IMR-90 (cell line): ENCODE data around the gene FAAP100. TPM values are rescaled to one million over a fixed set of nuclear protein-coding genes. Genes with fewer than 3 reads are reported as not detected.

Experiments used
- ATAC-seq: fragments of 200-7000 bp; cut with Tn5 transposase; 2 replicates; pipeline ENCODE4 v1.9.1; 2020; ENCODE audit warnings: low read depth, mild to moderate bottlenecking, moderate library complexity
- BruUV-seq: library from RNA; stranded (reverse); fragments of 400-500 nt; replicated peaks from 2 replicates; lab custom pipeline; 2021; lab: Mats Ljungman, UMichigan
- CTCF ChIA-PET: fragments of 300-600 bp; formaldehyde crosslinking; extraction: SDS; loops from one replicate; lab custom pipeline; 2021; ENCODE audit warnings: antibody characterized with exemption; lab: Yijun Ruan, JAX
- POLR2A ChIA-PET: fragments of 300-600 bp; sonication (Branson Sonifier 250); formaldehyde crosslinking; loops from one replicate; lab custom pipeline; 2022; ENCODE audit warnings: antibody characterized with exemption; ENCODE audit not compliant: unreplicated experiment; lab: Charles Lee
- DNase-seq: peaks from one replicate; pipeline ENCODE4 v3.0.0; 2013
- H2AFZ ChIP-seq: replicated peaks from 2 replicates; pipeline ENCODE3; 2013; ENCODE audit warnings: low read length, mild to moderate bottlenecking; ENCODE audit not compliant: poor library complexity
- H2AK5ac ChIP-seq: 2 replicates; pipeline ENCODE4 v1.6.1; 2013; ENCODE audit warnings: low read depth, low read length, inconsistent platforms
- H2AK9ac ChIP-seq: replicated peaks from 2 replicates; pipeline ENCODE3; 2013; ENCODE audit warnings: mild to moderate bottlenecking, low read depth, low read length, moderate library complexity; ENCODE audit not compliant: poor library complexity
- H2BK120ac ChIP-seq: 2 replicates; pipeline ENCODE4 v1.6.1; 2013; ENCODE audit warnings: low read depth, low read length, inconsistent platforms
- H2BK15ac ChIP-seq: 3 replicates; pipeline ENCODE4 v1.6.1; 2013; ENCODE audit warnings: low read depth, low read length, inconsistent platforms
- H2BK20ac ChIP-seq: 2 replicates; pipeline ENCODE4 v1.6.1; 2013; ENCODE audit warnings: low read depth, mild to moderate bottlenecking, inconsistent platforms, low read length, moderate library complexity
- H2BK5ac ChIP-seq: 2 replicates; pipeline ENCODE4 v1.6.1; 2013; ENCODE audit warnings: mild to moderate bottlenecking, low read depth, low read length, inconsistent platforms; ENCODE audit not compliant: poor library complexity, severe bottlenecking
- H3K14ac ChIP-seq: replicated peaks from 2 replicates; pipeline ENCODE4 v1.6.1; 2013; ENCODE audit warnings: low read depth, low read length, inconsistent platforms
- H3K18ac ChIP-seq: 2 replicates; pipeline ENCODE4 v1.6.1; 2013; ENCODE audit warnings: low read depth, low read length, control low read depth
- H3K23ac ChIP-seq: 2 replicates; pipeline ENCODE4 v1.6.1; 2013; ENCODE audit warnings: low read depth, low read length, inconsistent platforms
- H3K27ac ChIP-seq: 2 replicates; pipeline ENCODE4 v1.5.1; 2013; ENCODE audit warnings: mild to moderate bottlenecking, control low read depth, low read length; ENCODE audit not compliant: insufficient read depth
- H3K27me3 ChIP-seq: 2 replicates; pipeline ENCODE4 v1.6.1; 2013; ENCODE audit warnings: low read length; ENCODE audit not compliant: control insufficient read depth, insufficient read depth
- H3K36me3 ChIP-seq: 2 replicates; pipeline ENCODE4 v1.6.1; 2013; ENCODE audit warnings: low read length, mixed read lengths; ENCODE audit not compliant: control insufficient read depth, insufficient read depth
- H3K4ac ChIP-seq: 2 replicates; pipeline ENCODE4 v1.6.1; 2013; ENCODE audit warnings: low read depth, low read length, inconsistent platforms
- H3K4me1 ChIP-seq: 2 replicates; pipeline ENCODE4 v1.6.1; 2013; ENCODE audit warnings: low read length, mixed read lengths; ENCODE audit not compliant: control insufficient read depth, insufficient read depth
- H3K4me2 ChIP-seq: 2 replicates; pipeline ENCODE4 v1.6.1; 2013; ENCODE audit warnings: low read depth, mild to moderate bottlenecking, control low read depth, low read length, moderate library complexity
- H3K4me3 ChIP-seq: 2 replicates; pipeline ENCODE4 v1.5.1; 2013; ENCODE audit warnings: low read depth, mild to moderate bottlenecking, control low read depth, low read length, moderate library complexity; ENCODE audit not compliant: insufficient read depth
- H3K56ac ChIP-seq: 2 replicates; pipeline ENCODE4 v1.6.1; 2013; ENCODE audit warnings: low read length, inconsistent platforms; ENCODE audit not compliant: insufficient read depth; ENCODE audit errors: extremely low read depth
- H3K79me1 ChIP-seq, 2 experiments: 2 replicates each; pipeline ENCODE4 v1.6.1; 2013; ENCODE audit warnings: low read length in 2 of 2, inconsistent platforms in 1 of 2, low read depth in 1 of 2
- H3K9ac ChIP-seq: 2 replicates; pipeline ENCODE4 v1.6.1; 2013; ENCODE audit warnings: low read depth, low read length, control low read depth
- H3K9me1 ChIP-seq: 2 replicates; pipeline ENCODE4 v1.6.1; 2013; ENCODE audit warnings: low read length, inconsistent platforms; ENCODE audit not compliant: insufficient read depth
- H3K9me3 ChIP-seq: 2 replicates; pipeline ENCODE4 v1.6.1; 2013; ENCODE audit warnings: low read length; ENCODE audit not compliant: control insufficient read depth, insufficient read depth
- H4K20me1 ChIP-seq: 2 replicates; pipeline ENCODE4 v1.6.1; 2013; ENCODE audit warnings: low read length, inconsistent platforms; ENCODE audit not compliant: insufficient read depth
- H4K5ac ChIP-seq: 2 replicates; pipeline ENCODE4 v1.6.1; 2013; ENCODE audit warnings: mild to moderate bottlenecking, low read depth, low read length, control low read depth
- H4K8ac ChIP-seq, 2 experiments: 2 replicates each; pipeline ENCODE4 v1.6.1; 2013; ENCODE audit warnings: low read depth in 2 of 2, low read length in 2 of 2, control low read depth in 1 of 2, inconsistent platforms in 1 of 2
- H4K91ac ChIP-seq: 2 replicates; pipeline ENCODE4 v1.6.1; 2013; ENCODE audit warnings: low read depth, low read length, inconsistent platforms; ENCODE audit not compliant: insufficient read depth
- BHLHE40 ChIP-seq: fragments of 150-350 bp; IDR thresholded peaks from 2 replicates; pipeline ENCODE4 v1.6.1; 2016; ENCODE audit warnings: mild to moderate bottlenecking, low read depth, low read length
- NFE2L2 ChIP-seq: fragments of 150-350 bp; IDR thresholded peaks from 2 replicates; pipeline ENCODE4 v1.6.1; 2016; ENCODE audit warnings: low read depth, mild to moderate bottlenecking, low read length
- RCOR1 ChIP-seq: IDR thresholded peaks from 2 replicates; pipeline ENCODE4 v1.6.1; 2012; ENCODE audit warnings: mild to moderate bottlenecking, low read length, improper control_type of control experiment; ENCODE audit not compliant: insufficient replicate concordance
- RFX5 ChIP-seq: IDR thresholded peaks from 2 replicates; pipeline ENCODE4 v1.8.0; 2012; ENCODE audit warnings: low read depth, mild to moderate bottlenecking, low read length, moderate library complexity
- WGBS, 2 experiments: methylation state at CpG; one replicate each; pipeline versions ENCODE4 v1.1.5 to v1.1.7; 2013; ENCODE audit warnings: missing lambda C conversion rate in 2 of 2; ENCODE audit not compliant: insufficient read length in 1 of 2; ENCODE audit errors: extremely low coverage in 2 of 2; 5-methylcytosine and 5-hydroxymethylcytosine counted together
- dilution Hi-C: fragments of 300-500 bp; cut with HindIII; formaldehyde crosslinking; loops from one replicate; pipeline ENCODE4 v1.14.3; 2018; ENCODE audit warnings: low sequenced_read_pairs; ENCODE audit not compliant: unreplicated experiment
- in situ Hi-C: fragments of 300-500 bp; cut with MboI; formaldehyde crosslinking; loops from 3 replicates; pipeline ENCODE4 v1.14.3; 2019; ENCODE audit warnings: low sequenced_read_pairs, inconsistent platforms, mixed read lengths
- intact Hi-C: fragments of 100-400 bp; cut with micrococcal nuclease; formaldehyde crosslinking; loops from 2 replicates; pipeline ENCODE4 v1.10.0; 2022
- polyA plus RNA-seq, 3 experiments: library from polyadenylated mRNA; depleted of rRNA; stranded (reverse); fragments of >200 nt; gene quantifications; 2 replicates each; pipeline ENCODE4 v1.2.3, GENCODE V29; 2012; ENCODE audit warnings: low replicate concordance in 1 of 3
- total RNA-seq: library from RNA; depleted of rRNA; stranded (reverse); fragments of >200 nt; gene quantifications from 2 replicates; pipeline ENCODE4 v1.2.3, GENCODE V29; 2012
- TF ChIP-seq, protein P1 (sequence below): fragments of 150-350 bp; IDR thresholded peaks from 2 replicates; pipeline ENCODE4 v1.6.1; 2017; ENCODE audit warnings: mild to moderate bottlenecking, antibody characterized with exemption, low read length, low read depth
- TF ChIP-seq, protein P2 (sequence below): conservative IDR thresholded peaks from 2 replicates; pipeline ENCODE4 v1.5.1; 2012; ENCODE audit warnings: mild to moderate bottlenecking, low read depth, low read length, improper control_type of control experiment

FAAP100 gene
- total and polyA plus RNA-seq, 2 of the 4 experiments (the other 2 are of a cell fraction): 7.9 to 24.8 TPM

DNA sequence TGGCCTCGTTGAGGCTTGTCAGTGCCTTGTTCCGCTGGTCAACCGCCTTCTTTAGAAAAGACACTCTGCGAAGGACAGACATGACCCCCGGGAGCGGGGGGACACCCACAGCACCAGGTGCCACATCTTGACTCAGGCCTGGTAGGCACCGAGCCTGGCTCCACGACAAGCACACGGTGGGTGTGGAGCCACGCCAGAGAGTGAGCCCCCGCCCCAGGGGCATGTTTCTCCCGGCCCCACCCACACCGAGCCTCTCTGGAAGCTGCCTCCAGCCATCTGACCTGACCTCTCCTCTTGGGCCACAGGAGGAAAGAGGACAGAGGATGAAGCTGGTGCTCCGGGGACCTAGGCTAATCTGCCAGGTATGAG, 4.6 kb downstream of the FAAP100 start:
- ChIA-PET POLR2A (no interaction called here), CTCF (no interaction called here)
- no peaks in the 10 kb centered on the region for H3K9me3 ChIP-seq
- H3K79me1 ChIP-seq: peaks cover 17 to 43% of the 10 kb centered on the region in 2 experiments
- in situ Hi-C loops: no loop called here
- H4K91ac ChIP-seq: no peak overlapping the region
- H4K5ac ChIP-seq: no peak overlapping the region
- no peak overlapping the region for H3K56ac ChIP-seq
- peaks cover 22% of the 10 kb centered on the region for H4K20me1 ChIP-seq
- H3K4me1 ChIP-seq: peaks cover 7% of the 10 kb centered on the region
- no peak overlapping the region for H3K27ac ChIP-seq
- H3K36me3 ChIP-seq: peaks cover 57% of the 10 kb centered on the region
- H3K18ac ChIP-seq: no peak overlapping the region
- ATAC-seq: no peak
- H3K9ac ChIP-seq: no peak overlapping the region
- H3K4me2 ChIP-seq: no peak overlapping the region
- 92% methylated on average over 7 of the region's 14 CpGs; no CpG with 5 or more reads in 1 of the 2 experiments for WGBS, 2 experiments
- no peak for DNase-seq
- H2AK5ac ChIP-seq: no peak overlapping the region
- H2AFZ ChIP-seq: no peak overlapping the region
- intact Hi-C loops: no loop called here
- no peaks in the 10 kb centered on the region for H3K27me3 ChIP-seq
- dilution Hi-C loops: no loop called here
- no peak overlapping the region for H2BK120ac ChIP-seq
- TF ChIP-seq RCOR1 (no peak), NFE2L2 (no peak), BHLHE40 (no peak), RFX5 (no peak)
- TF ChIP-seq, protein P1, sequence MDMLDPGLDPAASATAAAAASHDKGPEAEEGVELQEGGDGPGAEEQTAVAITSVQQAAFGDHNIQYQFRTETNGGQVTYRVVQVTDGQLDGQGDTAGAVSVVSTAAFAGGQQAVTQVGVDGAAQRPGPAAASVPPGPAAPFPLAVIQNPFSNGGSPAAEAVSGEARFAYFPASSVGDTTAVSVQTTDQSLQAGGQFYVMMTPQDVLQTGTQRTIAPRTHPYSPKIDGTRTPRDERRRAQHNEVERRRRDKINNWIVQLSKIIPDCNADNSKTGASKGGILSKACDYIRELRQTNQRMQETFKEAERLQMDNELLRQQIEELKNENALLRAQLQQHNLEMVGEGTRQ: no peak
- TF ChIP-seq, protein P2, sequence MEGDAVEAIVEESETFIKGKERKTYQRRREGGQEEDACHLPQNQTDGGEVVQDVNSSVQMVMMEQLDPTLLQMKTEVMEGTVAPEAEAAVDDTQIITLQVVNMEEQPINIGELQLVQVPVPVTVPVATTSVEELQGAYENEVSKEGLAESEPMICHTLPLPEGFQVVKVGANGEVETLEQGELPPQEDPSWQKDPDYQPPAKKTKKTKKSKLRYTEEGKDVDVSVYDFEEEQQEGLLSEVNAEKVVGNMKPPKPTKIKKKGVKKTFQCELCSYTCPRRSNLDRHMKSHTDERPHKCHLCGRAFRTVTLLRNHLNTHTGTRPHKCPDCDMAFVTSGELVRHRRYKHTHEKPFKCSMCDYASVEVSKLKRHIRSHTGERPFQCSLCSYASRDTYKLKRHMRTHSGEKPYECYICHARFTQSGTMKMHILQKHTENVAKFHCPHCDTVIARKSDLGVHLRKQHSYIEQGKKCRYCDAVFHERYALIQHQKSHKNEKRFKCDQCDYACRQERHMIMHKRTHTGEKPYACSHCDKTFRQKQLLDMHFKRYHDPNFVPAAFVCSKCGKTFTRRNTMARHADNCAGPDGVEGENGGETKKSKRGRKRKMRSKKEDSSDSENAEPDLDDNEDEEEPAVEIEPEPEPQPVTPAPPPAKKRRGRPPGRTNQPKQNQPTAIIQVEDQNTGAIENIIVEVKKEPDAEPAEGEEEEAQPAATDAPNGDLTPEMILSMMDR: no peak
- H3K23ac ChIP-seq: no peak overlapping the region
- no peak overlapping the region for H2BK5ac ChIP-seq
- no peak overlapping the region for H2BK15ac ChIP-seq
- no peak overlapping the region for H3K4ac ChIP-seq
- no peak overlapping the region for H2AK9ac ChIP-seq
- no peak overlapping the region for H3K4me3 ChIP-seq
- peaks cover 5% of the 10 kb centered on the region; the same call in 1 of the 2 replicates for H3K9me1 ChIP-seq
- no peak overlapping the region for H3K14ac ChIP-seq
- no peak overlapping the region for H4K8ac ChIP-seq
- no TSS peak for BruUV-seq
- no peak overlapping the region for H2BK20ac ChIP-seq
